Measurements from ENCODE around the gene FAM131B. TPM values are rescaled to one million over a fixed set of nuclear protein-coding genes. Genes with fewer than 3 reads are reported as not detected.
"Not testable (repeated sequence)": the region's sequence is repeated elsewhere in the genome, so short reads cannot be mapped to it uniquely, and the experiment has no call there.

FAM131B gene
- polyA plus RNA-seq, 1 donor (not counting 4 experiments of a cell fraction or from before 2014, with no cell fraction given): 0.21 TPM

- H3K27ac ChIP-seq (ENCODE audit: control insufficient read depth, insufficient read depth, low read length): no peak overlapping the region
- H3K9me1 ChIP-seq (ENCODE audit: control insufficient read depth, extremely low read depth, insufficient read depth, low read length): peaks cover 3% of the 10 kb centered on the region
- no peak overlapping the region for H3K4me2 ChIP-seq (ENCODE audit: control insufficient read depth, extremely low read depth, insufficient read depth, low read depth, low read length)
- no peak overlapping the region for H2AFZ ChIP-seq (ENCODE audit: control insufficient read depth, low read length)
- H3K9me3 ChIP-seq (ENCODE audit: control insufficient read depth, low read depth, low read length): no peaks in the 10 kb centered on the region
- peaks cover 7% of the 10 kb centered on the region for H3K79me2 ChIP-seq (ENCODE audit: control insufficient read depth, insufficient read depth, low read length)
- FAIRE-seq (no peak), DNase-seq (ENCODE audit: low read depth, low spot score) (no peak)
- no peak overlapping the region for H3K9ac ChIP-seq (ENCODE audit: control insufficient read depth, extremely low read depth, insufficient read depth, low read length)
- dilution Hi-C loops (cut with MboI; ENCODE audit: extremely low pct_ligation_motif_present, low sequenced_read_pairs): no loop called here
- TF ChIP-seq EZH2 (IDR thresholded peaks at IDR 0.05; ENCODE audit: low read length) (no peak), CTCF (optimal IDR thresholded peaks at IDR 0.05 in 1 of 3, IDR thresholded peaks at IDR 0.05 in 1 of 3, conservative IDR thresholded peaks at IDR 0.05 in 1 of 3; ENCODE audit: extremely low read depth in 1 of 3, insufficient read depth in 2 of 3, low read length in 3 of 3) (no peak)
- H3K4me3 ChIP-seq (ENCODE audit: control insufficient read depth in 2 of 3, extremely low read depth in 1 of 3, insufficient read depth in 2 of 3, low read depth in 1 of 3, low read length in 3 of 3): no peak overlapping the region
- H3K27me3 ChIP-seq (ENCODE audit: control insufficient read depth, extremely low read depth, insufficient read depth, low read length): no peaks in the 10 kb centered on the region
- peaks cover 20% of the 10 kb centered on the region for H3K4me1 ChIP-seq (ENCODE audit: control insufficient read depth, extremely low read depth, insufficient read depth, low read length)
- H3K36me3 ChIP-seq (ENCODE audit: control insufficient read depth in 2 of 2, extremely low read depth in 1 of 2, insufficient read depth in 2 of 2, low read length in 2 of 2): peaks cover 0 to 7% of the 10 kb centered on the region in 2 experiments
- no peaks in the 10 kb centered on the region for H4K20me1 ChIP-seq (ENCODE audit: control insufficient read depth, extremely low read depth, insufficient read depth, low read length)
Measured at GRCh38 chr7:143406002-143406357, 43.5 kb upstream of the FAM131B start.

- H3K36me3 ChIP-seq (ENCODE audit: control insufficient read depth in 2 of 2, extremely low read depth in 1 of 2, insufficient read depth in 2 of 2, low read length in 2 of 2): peaks cover 0 to 7% of the 10 kb centered on the region in 2 experiments
- no peak overlapping the region for H2AFZ ChIP-seq (ENCODE audit: control insufficient read depth, low read length)
- no peaks in the 10 kb centered on the region for H3K9me3 ChIP-seq (ENCODE audit: control insufficient read depth, low read depth, low read length)
- H3K79me2 ChIP-seq (ENCODE audit: control insufficient read depth, insufficient read depth, low read length): peaks cover 7% of the 10 kb centered on the region
- TF ChIP-seq CTCF (optimal IDR thresholded peaks at IDR 0.05 in 1 of 3, IDR thresholded peaks at IDR 0.05 in 1 of 3, conservative IDR thresholded peaks at IDR 0.05 in 1 of 3; ENCODE audit: extremely low read depth in 1 of 3, insufficient read depth in 2 of 3, low read length in 3 of 3) (no peak), EZH2 (IDR thresholded peaks at IDR 0.05; ENCODE audit: low read length) (no peak)
- H3K27me3 ChIP-seq (ENCODE audit: control insufficient read depth, extremely low read depth, insufficient read depth, low read length): no peaks in the 10 kb centered on the region
- no peak overlapping the region for H3K9ac ChIP-seq (ENCODE audit: control insufficient read depth, extremely low read depth, insufficient read depth, low read length)
- H4K20me1 ChIP-seq (ENCODE audit: control insufficient read depth, extremely low read depth, insufficient read depth, low read length): no peaks in the 10 kb centered on the region
- H3K27ac ChIP-seq (ENCODE audit: control insufficient read depth, insufficient read depth, low read length): no peak overlapping the region
- dilution Hi-C loops (cut with MboI; ENCODE audit: extremely low pct_ligation_motif_present, low sequenced_read_pairs): no loop called here
- H3K9me1 ChIP-seq (ENCODE audit: control insufficient read depth, extremely low read depth, insufficient read depth, low read length): peaks cover 3% of the 10 kb centered on the region
- DNase-seq (ENCODE audit: low read depth, low spot score) (no peak), FAIRE-seq (no peak)
- H3K4me3 ChIP-seq (ENCODE audit: control insufficient read depth in 2 of 3, extremely low read depth in 1 of 3, insufficient read depth in 2 of 3, low read depth in 1 of 3, low read length in 3 of 3): no peak overlapping the region
- H3K4me2 ChIP-seq (ENCODE audit: control insufficient read depth, extremely low read depth, insufficient read depth, low read depth, low read length): no peak overlapping the region
- H3K4me1 ChIP-seq (ENCODE audit: control insufficient read depth, extremely low read depth, insufficient read depth, low read length): peaks cover 20% of the 10 kb centered on the region
Measured at GRCh38 chr7:143405173-143406001, 42.9 kb upstream of the FAM131B start.

- H3K79me2 ChIP-seq (ENCODE audit: control insufficient read depth, insufficient read depth, low read length); H3K9ac ChIP-seq (ENCODE audit: control insufficient read depth, extremely low read depth, insufficient read depth, low read length); H3K4me3 ChIP-seq (ENCODE audit: control insufficient read depth in 2 of 3, extremely low read depth in 1 of 3, insufficient read depth in 2 of 3, low read depth in 1 of 3, low read length in 3 of 3); H3K4me2 ChIP-seq (ENCODE audit: control insufficient read depth, extremely low read depth, insufficient read depth, low read depth, low read length); H3K27me3 ChIP-seq (ENCODE audit: control insufficient read depth, extremely low read depth, insufficient read depth, low read length); H3K27ac ChIP-seq (ENCODE audit: control insufficient read depth, insufficient read depth, low read length); H3K9me3 ChIP-seq (ENCODE audit: control insufficient read depth, low read depth, low read length); FAIRE-seq; H3K4me1 ChIP-seq (ENCODE audit: control insufficient read depth, extremely low read depth, insufficient read depth, low read length); dilution Hi-C loops (cut with MboI; ENCODE audit: extremely low pct_ligation_motif_present, low sequenced_read_pairs); H3K9me1 ChIP-seq (ENCODE audit: control insufficient read depth, extremely low read depth, insufficient read depth, low read length); DNase-seq (ENCODE audit: low read depth, low spot score); H2AFZ ChIP-seq (ENCODE audit: control insufficient read depth, low read length); H4K20me1 ChIP-seq (ENCODE audit: control insufficient read depth, extremely low read depth, insufficient read depth, low read length): not testable (repeated sequence)
- peaks cover 8 to 18% of the 10 kb centered on the region in 2 experiments for H3K36me3 ChIP-seq (ENCODE audit: control insufficient read depth in 2 of 2, extremely low read depth in 1 of 2, insufficient read depth in 2 of 2, low read length in 2 of 2)
Measured at GRCh38 chr7:143402233-143402632, 39.7 kb upstream of the FAM131B start.
